HUES64 (cell line): ENCODE data around the gene CSRP2. TPM values are rescaled to one million over a fixed set of nuclear protein-coding genes. Genes with fewer than 3 reads are reported as not detected.

Experiments used
- H3K27ac ChIP-seq: 2 replicates; pipeline ENCODE4 v1.7.0; 2013; ENCODE audit warnings: low read depth, low read length, inconsistent platforms
- H3K27me3 ChIP-seq: 2 replicates; pipeline ENCODE4 v1.6.1; 2013; ENCODE audit warnings: mild to moderate bottlenecking, low read length; ENCODE audit not compliant: insufficient read depth
- H3K36me3 ChIP-seq: 2 replicates; pipeline ENCODE4 v1.6.1; 2013; ENCODE audit warnings: mild to moderate bottlenecking, low read length; ENCODE audit not compliant: insufficient read depth
- H3K4me1 ChIP-seq: 2 replicates; pipeline ENCODE4 v1.6.1; 2013; ENCODE audit warnings: mild to moderate bottlenecking, low read length, moderate library complexity; ENCODE audit not compliant: insufficient read depth
- H3K4me3 ChIP-seq: 2 replicates; pipeline ENCODE4 v1.5.1; 2013; ENCODE audit warnings: mild to moderate bottlenecking, low read length, moderate library complexity
- H3K9ac ChIP-seq: 2 replicates; pipeline ENCODE4 v1.6.1; 2013; ENCODE audit warnings: mild to moderate bottlenecking, low read depth, low read length
- H3K9me3 ChIP-seq: 2 replicates; pipeline ENCODE4 v1.6.1; 2013; ENCODE audit warnings: low read depth, low read length; ENCODE audit not compliant: insufficient read depth
- WGBS: fragments of 150-250, 120-280 bp; methylation state at CpG from one replicate; pipeline ENCODE4 v1.1.7; 2013; ENCODE audit warnings: missing lambda C conversion rate; 5-methylcytosine and 5-hydroxymethylcytosine counted together
- polyA plus RNA-seq, 2 experiments: library from polyadenylated mRNA; stranded (reverse); fragments of 50-300 nt; gene quantifications; one replicate each; pipeline ENCODE4 v1.2.3, GENCODE V29; 2013

CSRP2 gene
- 231 TPM for polyA plus RNA-seq (2013, experiment 1 of 2)
- 258 TPM for polyA plus RNA-seq (2013, experiment 2 of 2)

DNA sequence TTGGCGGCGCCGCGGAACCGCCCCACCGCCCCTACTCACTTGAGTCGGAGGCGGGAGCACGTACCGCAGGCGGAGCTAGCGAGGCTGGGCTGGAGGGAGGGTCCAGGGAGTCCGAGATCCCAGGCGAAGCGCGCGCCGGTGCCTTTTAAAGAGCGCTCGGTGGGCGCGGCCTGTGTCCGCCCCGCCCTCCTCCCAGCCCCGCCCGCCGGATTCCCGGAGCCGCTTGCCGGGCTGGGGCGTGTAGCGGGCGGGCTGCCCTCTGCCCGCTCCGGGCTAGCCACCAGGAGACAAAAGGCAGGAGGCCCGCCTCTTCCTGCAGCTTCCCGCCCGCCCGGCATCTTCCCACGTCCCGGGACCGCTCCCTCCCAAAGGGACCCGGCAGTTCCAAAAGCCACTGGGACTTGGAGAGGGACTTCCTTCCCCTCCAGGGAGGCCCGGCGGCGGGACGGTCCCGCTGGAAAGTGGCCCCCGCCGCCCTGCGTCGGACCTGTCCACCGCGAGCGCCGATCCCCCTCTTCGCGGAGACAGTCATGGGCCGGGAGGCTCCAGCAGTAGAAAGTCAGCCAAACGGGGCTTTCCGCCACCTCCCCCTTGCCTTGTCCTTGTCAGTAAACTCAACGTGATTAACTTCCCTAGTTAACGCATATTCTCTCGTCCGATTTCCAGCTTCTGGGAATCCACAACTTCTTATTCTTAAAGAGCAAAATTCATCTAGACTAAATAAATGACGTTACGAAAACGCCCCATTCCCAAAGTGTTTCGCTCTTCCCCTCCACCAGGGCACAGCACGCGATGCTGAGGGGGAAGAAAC is at the start of gene CSRP2:
Gene CSRP2 (minus strand): TSS at position 121 of the 811 bp plus-strand sequence. CDS start 12,759 bp downstream, outside the sequence.
- no peaks in the 10 kb centered on the region for H3K27me3 ChIP-seq
- WGBS = under 1% methylated on average over 71 of the region's 71 CpGs
- H3K9me3 ChIP-seq = no peaks in the 10 kb centered on the region
- H3K9ac ChIP-seq = peak within 1 kb of the TSS; percentile 93
- H3K4me1 ChIP-seq = peaks cover 27% of the 10 kb centered on the region
- no peaks in the 10 kb centered on the region for H3K36me3 ChIP-seq
- peak within 1 kb of the TSS; percentile 81 for H3K4me3 ChIP-seq
- H3K27ac ChIP-seq = peak within 1 kb of the TSS; percentile 94

GRCh38 chr12:76927170-76927784 is 48.5 kb upstream of the CSRP2 start:
- Histone ChIP-seq H3K4me1 (no peaks in the 10 kb centered on the region), H3K9me3 (no peaks in the 10 kb centered on the region), H3K27me3 (no peaks in the 10 kb centered on the region), H3K4me3 (no peak overlapping the region), H3K27ac (no peak overlapping the region), H3K36me3 (no peaks in the 10 kb centered on the region), H3K9ac (no peak overlapping the region)
- WGBS = 14% methylated on average over 1 of the region's 2 CpGs

DNA sequence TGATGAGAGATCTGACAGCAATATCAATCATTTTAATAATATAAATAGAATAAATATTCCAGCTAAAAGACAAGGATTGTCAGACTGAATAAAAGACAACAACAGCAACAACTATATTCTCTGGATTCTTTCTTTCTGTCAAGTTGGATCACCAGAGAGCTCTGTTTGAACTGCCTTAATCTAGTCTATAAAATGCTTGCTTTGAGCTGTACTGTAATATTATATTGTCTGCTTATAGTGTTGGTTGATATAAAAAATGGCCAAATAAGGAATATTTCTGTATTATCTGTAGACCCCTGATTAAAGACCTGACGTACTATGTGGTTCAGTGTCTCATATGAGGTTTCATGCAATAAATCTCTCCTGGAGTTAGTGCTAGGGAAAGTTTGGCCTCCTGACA is 46.3 kb upstream of the CSRP2 start:
- H3K4me3 ChIP-seq = no peak overlapping the region
- H3K4me1 ChIP-seq = peaks cover 15% of the 10 kb centered on the region
- no peaks in the 10 kb centered on the region for H3K36me3 ChIP-seq
- H3K9ac ChIP-seq = no peak overlapping the region
- no peaks in the 10 kb centered on the region for H3K27me3 ChIP-seq
- no peaks in the 10 kb centered on the region for H3K9me3 ChIP-seq
- no peak overlapping the region for H3K27ac ChIP-seq
- 97% methylated on average over 1 of the region's 1 CpG for WGBS

DNA sequence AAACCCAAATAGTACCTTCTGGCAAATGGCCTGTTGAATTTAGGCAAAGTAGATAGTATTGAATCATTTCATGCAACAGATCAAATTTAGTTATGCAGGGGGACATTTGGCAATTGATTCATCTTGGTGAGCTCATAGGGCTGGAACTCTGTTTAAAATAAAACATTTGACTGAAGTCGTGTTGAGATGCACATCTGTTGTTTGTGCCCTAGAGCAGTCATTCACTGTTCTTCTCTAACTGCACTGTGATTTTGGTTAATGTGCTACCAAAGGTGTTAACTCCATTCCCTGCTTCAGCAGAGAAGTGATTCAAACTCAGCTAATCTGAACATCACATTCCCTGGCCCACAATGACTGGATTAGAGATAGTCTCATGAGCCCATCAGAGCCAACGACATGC is 44.0 kb upstream of the CSRP2 start:
- 87% methylated on average over 2 of the region's 2 CpGs for WGBS
- peaks cover 19% of the 10 kb centered on the region for H3K4me1 ChIP-seq
- H3K27me3 ChIP-seq = no peaks in the 10 kb centered on the region
- H3K9ac ChIP-seq = no peak overlapping the region
- no peaks in the 10 kb centered on the region for H3K36me3 ChIP-seq
- no peak overlapping the region for H3K27ac ChIP-seq
- H3K9me3 ChIP-seq = no peaks in the 10 kb centered on the region
- no peak overlapping the region for H3K4me3 ChIP-seq

DNA sequence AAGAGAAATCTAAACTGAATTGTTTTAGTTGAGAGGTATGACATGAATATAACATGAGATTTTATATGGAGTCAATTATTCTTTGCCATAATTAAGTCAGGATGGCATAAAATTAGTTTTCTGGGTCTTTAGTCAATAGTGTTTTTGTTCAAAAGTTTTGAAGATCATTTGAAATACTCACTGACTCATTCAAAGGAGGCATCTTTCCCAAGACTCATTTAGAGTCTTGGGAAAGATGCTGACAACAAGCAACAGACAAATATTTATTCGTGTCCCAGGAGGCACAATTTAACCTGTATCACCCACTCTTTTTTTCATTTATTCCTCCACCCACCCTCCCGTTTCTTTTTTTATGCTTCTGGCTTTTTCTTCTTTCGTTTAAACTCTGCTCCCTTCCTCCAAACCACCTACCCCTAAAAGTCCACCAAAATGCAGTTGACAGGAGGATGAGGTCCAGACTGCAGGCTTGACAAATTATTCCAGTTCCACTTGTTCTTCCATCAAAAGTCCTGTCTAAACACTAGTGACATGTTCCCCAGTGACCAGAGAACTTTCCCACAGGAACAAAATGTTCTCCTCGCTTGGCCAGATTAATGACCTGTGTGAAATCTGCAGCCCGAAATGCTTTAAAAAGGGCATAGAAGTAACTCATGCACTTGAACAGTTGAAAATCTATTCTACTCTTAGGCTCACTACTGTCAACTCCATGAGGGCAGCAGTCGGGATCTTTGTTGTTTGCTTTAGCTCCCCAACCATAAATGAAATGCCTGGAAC is 43.3 kb upstream of the CSRP2 start:
- no peaks in the 10 kb centered on the region for H3K27me3 ChIP-seq
- no peak overlapping the region for H3K4me3 ChIP-seq
- no peak overlapping the region for H3K27ac ChIP-seq
- H3K9ac ChIP-seq = no peak overlapping the region
- H3K4me1 ChIP-seq = peaks cover 19% of the 10 kb centered on the region
- WGBS = 90% methylated on average over 6 of the region's 6 CpGs
- H3K9me3 ChIP-seq = no peaks in the 10 kb centered on the region
- no peaks in the 10 kb centered on the region for H3K36me3 ChIP-seq

- 62% methylated on average over 2 of the region's 2 CpGs for WGBS
These were observed 42.3 kb upstream of the CSRP2 start for GRCh38 chr12:76921100-76921471.

DNA sequence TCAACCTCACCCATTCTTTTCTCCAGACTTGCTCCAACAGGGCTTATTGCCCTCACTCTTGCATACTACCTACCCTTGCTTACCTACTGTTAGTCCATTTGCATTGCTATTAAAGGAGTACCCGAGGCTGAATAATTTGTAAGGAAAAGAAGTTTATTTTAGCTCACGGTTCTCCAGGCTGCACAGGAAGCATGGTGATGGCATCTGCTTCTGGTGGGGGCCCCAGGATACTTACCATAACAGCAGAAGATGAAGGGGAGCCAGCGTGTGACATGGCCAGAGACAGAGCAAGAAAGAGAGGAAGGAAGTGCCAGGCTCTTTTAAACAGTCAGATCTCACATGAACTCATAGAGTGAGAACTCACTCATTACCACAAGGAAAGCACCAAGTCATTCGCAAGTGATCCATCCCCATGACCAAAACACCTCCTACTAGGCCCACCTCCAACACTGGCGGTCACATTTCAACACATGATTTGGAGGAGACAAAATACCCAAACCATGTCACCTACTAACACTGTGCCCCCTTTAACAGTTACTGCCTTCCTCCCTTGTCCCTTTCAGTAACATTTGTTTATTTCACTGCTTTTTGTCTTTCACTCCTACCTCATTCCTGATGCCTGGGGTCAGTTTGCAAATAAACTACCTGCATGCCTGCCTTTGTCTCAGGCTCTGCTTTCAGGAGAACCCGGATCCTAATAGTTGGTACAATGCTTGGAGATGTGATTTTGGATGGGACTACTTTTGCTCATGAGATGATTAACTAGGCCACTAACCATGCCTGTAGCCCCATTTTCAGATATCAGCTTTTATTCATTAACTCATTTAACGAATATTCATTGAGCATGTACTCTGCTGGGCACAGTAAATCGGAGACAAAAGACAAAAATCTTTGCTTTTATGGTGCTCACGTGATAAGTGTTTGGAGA is 41.6 kb upstream of the CSRP2 start:
- no peak overlapping the region for H3K4me3 ChIP-seq
- H3K27me3 ChIP-seq = no peaks in the 10 kb centered on the region
- 68% methylated on average over 9 of the region's 9 CpGs for WGBS
- H3K27ac ChIP-seq = no peak overlapping the region; the same call in 1 of the 2 replicates
- peaks cover 19% of the 10 kb centered on the region for H3K4me1 ChIP-seq
- no peak overlapping the region for H3K9ac ChIP-seq
- H3K9me3 ChIP-seq = no peaks in the 10 kb centered on the region
- no peaks in the 10 kb centered on the region for H3K36me3 ChIP-seq

More at GRCh38 chr12:76921100-76921471, 42.3 kb upstream of the CSRP2 start:
- H3K4me3 ChIP-seq = no peak overlapping the region
- no peak overlapping the region for H3K27ac ChIP-seq
- H3K36me3 ChIP-seq = no peaks in the 10 kb centered on the region
- H3K4me1 ChIP-seq = peaks cover 19% of the 10 kb centered on the region
- H3K9ac ChIP-seq = no peak overlapping the region
- no peaks in the 10 kb centered on the region for H3K27me3 ChIP-seq
- no peaks in the 10 kb centered on the region for H3K9me3 ChIP-seq

- no peak overlapping the region for H3K9ac ChIP-seq
- H3K27me3 ChIP-seq = no peaks in the 10 kb centered on the region
- WGBS = 91% methylated on average over 9 of the region's 9 CpGs
- no peak overlapping the region for H3K27ac ChIP-seq
- no peak overlapping the region for H3K4me3 ChIP-seq
- no peaks in the 10 kb centered on the region for H3K9me3 ChIP-seq
- H3K36me3 ChIP-seq = no peaks in the 10 kb centered on the region
- H3K4me1 ChIP-seq = peaks cover 19% of the 10 kb centered on the region
These were observed 40.8 kb upstream of the CSRP2 start for GRCh38 chr12:76919383-76920171.

DNA sequence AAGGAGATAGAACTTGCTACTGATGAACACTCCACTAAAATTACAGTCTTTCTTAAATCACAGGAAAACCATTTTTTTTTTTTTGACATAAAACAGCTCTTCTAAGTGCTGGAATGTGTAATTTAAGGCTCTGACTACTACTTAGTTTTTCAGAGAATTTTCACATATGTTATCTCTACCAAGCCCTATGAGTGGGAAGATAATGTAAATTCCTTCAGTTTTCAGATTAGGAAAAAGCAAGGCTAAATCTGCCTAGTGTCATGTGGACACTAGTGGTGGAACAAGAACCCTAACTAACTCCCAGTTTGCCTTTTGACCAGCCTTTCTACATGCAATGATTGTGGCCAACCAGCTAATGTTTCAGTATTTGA is 37.3 kb upstream of the CSRP2 start:
- H3K27ac ChIP-seq = no peak overlapping the region
- no peaks in the 10 kb centered on the region for H3K36me3 ChIP-seq
- H3K4me3 ChIP-seq = no peak overlapping the region
- no peaks in the 10 kb centered on the region for H3K9me3 ChIP-seq
- H3K27me3 ChIP-seq = no peaks in the 10 kb centered on the region
- peaks cover 14% of the 10 kb centered on the region for H3K4me1 ChIP-seq
- no peak overlapping the region for H3K9ac ChIP-seq
